Measurements from ENCODE around the gene FBXL17.
A peak's percentile ranks its signal among the peaks of the same experiment; 100 is the strongest.
"Not testable (repeated sequence)": the region's sequence is repeated elsewhere in the genome, so short reads cannot be mapped to it uniquely, and the experiment has no call there.

The FBXL17 gene

DNA sequence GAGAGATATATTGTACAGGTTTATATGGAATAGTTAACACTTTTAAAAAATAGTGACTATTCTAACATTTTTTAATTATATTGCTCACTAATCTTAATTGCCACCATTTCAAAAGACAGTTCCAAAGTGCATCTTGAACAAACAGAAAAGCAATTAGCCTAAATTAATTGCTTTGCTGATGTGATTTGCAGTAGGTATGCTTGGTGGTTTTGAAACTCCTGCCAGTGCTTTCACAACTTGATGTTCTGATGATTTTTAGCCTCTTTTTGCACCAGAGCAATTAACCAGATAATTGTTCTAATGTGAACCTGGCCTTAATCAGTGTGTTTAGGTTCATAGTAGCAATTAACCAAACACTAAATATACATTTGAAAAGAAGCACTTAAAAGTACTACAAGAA lies 207.6 kb downstream of the FBXL17 start:
- FAIRE-seq = no peak
- no peak for DNase-seq (ENCODE audit: insufficient read length, low spot score)

DNA sequence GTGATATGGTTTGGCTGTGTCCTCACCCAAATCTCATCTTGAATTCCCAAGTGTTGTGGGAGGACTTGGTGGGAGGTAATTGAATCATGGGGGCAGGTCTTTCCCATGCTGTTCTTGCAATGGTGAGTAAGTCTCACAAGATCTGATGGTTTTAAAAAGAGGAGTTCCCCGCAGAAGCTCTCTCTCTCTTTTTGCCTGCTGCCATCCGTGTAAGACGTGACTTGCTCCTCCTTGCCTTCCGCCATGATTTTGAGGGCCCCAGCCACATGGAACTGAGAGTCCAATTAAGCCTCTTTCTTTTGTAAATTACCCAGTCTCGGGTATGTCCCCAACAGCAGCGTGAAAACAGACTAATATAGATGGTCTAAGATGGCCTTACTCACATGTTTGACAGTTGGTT lies 210.1 kb downstream of the FBXL17 start:
- no peak for FAIRE-seq
- DNase-seq (ENCODE audit: insufficient read length, low spot score) = no peak

DNA sequence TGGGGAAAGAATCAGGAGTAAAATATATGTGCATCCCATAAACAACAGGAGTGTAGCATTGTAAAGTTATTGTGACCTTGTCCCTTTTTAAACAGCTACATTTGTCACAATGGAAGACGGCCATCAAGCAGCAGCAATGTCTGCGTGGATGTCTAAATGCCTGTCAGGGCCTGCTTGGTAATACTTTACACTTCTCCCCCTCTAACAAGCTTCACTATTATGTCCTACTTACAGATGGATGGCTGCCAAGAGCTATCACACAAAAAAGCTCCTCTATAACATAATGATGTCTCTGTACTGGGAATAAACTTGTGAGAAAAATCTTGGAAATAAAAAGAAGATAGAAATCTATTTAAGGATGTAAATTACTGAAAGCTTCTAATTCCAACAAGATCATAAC lies 213.0 kb downstream of the FBXL17 start:
- FAIRE-seq (no peak), DNase-seq (ENCODE audit: insufficient read length, low spot score) (no peak)

DNA sequence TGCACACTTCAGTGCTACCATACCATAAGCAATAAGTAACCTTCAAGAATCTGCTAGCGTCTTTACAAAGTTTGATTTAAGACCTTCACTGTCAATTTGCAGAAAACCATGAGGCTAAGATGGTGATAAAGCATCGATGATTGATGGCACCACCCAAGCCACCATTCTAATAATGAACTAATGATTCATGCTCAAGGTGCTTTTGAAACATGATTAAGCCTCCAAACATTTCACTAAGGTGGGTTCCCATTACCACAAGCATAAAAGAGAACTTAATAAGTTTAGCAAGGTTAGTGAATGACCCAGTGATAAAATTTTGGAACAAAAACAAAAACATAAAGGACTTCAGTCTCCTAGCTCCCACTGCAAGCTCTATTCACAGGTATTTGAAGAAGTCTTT lies 214.7 kb downstream of the FBXL17 start:
- no peak for DNase-seq (ENCODE audit: insufficient read length, low spot score)
- FAIRE-seq = no peak

DNA sequence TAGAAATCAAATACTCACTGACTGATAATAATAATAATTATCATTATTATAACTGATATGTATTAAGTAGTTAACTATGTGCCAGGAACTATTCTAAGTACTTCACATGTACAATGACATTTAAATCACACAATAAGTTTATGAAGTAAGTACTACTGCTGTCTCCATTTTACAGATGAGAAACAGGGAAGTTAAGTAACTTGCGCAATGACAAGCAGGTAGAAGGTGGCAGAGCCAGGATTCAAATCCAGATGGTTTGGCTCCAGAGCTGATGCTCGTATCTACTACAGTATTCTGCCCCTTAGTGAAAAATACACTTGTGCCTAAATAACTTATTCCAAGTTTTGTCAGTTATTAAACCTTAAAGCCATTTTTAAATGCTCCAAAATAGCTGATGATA lies 217.3 kb downstream of the FBXL17 start:
- DNase-seq (ENCODE audit: insufficient read length, low spot score) (no peak), FAIRE-seq (no peak)

DNA sequence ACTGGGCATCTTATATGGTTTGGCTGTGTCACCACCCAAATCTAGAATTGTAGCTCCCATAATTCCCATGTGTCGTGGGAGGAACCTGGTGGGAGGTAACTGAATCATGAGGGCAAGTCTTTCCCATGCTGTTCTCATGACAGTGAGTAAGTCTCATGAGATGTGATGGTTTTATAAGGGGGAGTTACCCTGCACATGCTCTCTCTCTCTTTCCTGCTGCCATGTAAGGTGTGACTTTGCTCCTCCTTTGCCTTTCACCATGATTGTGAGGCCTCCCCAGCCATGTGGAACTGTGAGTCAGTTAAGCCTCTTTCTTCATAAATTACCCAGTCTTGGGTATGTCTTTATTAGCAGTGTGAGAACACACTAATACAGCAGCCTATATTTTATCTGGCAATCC lies 229.0 kb downstream of the FBXL17 start:
- DNase-seq (ENCODE audit: insufficient read length, low spot score); FAIRE-seq: not testable (repeated sequence)

DNA sequence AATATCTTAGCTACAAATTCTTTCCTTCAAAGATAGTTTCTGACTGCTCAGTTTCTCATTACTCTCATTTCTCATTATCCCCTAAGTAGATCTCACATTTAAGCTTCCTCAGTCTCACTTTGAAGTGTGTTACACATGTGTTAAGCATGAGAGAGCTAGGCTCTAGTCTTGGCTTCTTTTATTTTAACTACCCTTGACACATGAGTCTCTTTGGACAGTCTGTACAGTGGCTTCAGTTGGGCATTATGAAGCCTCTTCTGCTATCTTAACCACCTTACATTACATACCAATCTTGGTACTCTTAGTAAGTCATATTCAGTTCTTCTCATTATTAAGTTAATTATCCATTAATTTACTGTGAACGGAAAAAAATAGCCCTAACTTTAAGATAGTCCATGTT lies 232.5 kb downstream of the FBXL17 start:
- no peak for FAIRE-seq

DNA sequence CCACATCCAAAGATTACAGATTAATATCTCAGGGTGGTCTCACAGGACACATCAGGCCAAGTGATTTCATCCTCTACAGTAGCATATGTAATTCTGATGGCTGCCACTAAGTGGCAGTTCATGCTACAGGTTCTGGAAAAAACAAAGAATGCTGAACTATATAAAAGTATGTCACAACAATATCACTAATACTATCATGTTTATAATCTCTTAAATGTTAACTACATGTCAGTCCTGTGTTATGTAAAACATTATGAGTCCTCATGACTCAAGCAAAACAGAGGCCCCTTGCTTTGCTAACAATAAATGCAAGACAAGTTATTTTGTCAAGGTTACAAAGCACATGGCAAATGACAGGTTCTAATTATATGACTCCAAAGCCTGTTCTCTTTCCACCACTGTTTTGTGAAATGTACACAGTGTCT lies 233.2 kb downstream of the FBXL17 start:
- DNase-seq (ENCODE audit: insufficient read length, low spot score) (peak; percentile 5), FAIRE-seq (no peak)

More for the DNA sequence above, 232.5 kb downstream of the FBXL17 start:
- DNase-seq (ENCODE audit: insufficient read length, low spot score) = no peak

DNA sequence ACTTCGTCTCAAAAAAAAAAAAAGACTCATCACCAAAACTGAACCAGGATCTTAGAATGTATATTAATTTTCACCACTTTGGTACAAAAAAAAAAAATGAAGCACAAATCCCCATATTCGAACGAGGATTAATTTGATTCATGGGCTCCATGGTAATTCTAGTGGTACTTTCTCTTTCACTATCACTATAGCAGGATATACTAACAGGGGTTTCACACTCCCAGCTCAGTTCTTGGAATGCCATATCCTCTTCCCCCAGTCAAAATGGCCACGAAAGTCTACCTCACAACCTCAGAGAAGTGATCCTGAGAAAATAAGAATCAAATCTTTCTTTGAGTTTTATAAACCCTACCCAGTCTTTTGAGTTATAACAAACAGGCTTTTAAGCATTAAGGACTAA lies 235.7 kb downstream of the FBXL17 start:
- FAIRE-seq = no peak
- DNase-seq (ENCODE audit: insufficient read length, low spot score) = no peak

DNA sequence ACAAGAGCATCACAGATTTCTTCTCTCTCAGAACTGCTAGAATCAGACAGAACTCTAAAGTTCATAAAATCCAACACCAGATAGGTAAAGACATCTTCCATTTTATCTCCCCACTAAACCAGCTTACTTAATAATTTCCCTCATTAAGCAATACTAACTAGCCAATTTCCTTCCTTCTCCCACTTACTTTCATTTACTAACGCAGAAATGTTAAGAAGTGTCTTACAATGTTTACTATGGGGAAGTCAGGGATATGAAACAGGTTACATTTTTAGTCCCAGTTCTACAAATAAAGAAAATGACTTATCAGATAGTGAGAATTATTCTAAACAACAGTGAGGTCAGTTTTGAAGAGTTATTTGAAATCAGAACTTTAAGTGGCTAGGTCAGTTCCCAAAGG lies 236.5 kb downstream of the FBXL17 start:
- FAIRE-seq = no peak
- no peak for DNase-seq (ENCODE audit: insufficient read length, low spot score)

DNA sequence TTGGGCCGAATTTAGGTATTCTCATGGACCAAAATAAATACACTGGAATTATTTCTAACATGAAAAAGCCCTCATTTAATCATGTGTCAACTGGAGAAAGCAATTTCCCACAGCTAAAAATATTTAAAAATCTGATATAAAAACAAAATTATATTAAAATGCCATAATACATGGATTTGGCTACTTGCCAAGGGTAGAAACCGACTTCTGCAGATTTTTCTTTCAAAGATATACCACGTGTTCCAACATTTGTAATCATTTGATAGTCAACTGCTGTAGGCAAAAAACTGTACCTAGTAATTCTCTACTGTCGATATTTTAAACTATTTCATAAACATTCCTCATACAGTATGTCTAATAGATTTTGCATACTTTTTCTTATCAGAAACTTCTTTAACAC lies 237.6 kb downstream of the FBXL17 start:
- no peak for DNase-seq (ENCODE audit: insufficient read length, low spot score)
- FAIRE-seq = no peak

DNA sequence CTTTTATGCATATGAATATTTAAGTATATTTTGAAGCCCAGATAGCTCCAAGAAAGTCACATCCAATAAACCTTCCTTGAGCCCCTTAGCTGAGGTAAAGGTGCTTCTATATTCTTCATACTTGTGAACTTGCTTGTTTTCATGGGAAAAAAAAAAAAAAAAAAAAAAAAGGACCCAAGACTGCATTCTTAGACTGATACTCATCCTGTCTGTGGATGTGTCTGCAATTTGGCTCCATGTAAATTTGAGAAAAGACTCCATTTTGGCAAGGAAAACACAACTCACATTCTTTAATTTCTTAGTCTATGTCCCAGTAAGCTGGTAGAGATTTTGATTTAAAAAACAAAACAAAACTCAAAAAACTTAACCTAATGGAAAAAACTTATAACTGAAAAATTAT lies 238.3 kb downstream of the FBXL17 start:
- FAIRE-seq (no peak), DNase-seq (ENCODE audit: insufficient read length, low spot score) (peak; percentile 1)

DNA sequence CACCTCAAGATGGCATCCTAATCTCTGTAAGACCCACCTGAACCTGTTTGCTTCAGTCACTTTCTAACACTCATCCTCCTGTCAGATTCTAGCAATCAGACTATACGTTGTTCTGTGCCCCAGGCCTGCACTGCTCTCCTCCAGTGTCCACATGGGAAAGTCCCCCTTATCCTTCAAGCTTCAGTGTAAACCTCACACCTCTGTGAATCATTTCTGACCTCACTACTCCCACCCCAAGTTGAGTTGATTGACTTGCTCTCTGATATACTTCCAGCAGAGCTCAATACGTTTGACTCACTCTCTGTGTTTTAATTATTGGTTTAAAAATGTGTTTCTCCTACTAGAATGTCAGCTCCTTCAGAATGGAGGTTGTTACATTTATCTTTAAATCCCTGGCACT lies 240.2 kb downstream of the FBXL17 start:
- FAIRE-seq (no peak), DNase-seq (ENCODE audit: insufficient read length, low spot score) (no peak)

DNA sequence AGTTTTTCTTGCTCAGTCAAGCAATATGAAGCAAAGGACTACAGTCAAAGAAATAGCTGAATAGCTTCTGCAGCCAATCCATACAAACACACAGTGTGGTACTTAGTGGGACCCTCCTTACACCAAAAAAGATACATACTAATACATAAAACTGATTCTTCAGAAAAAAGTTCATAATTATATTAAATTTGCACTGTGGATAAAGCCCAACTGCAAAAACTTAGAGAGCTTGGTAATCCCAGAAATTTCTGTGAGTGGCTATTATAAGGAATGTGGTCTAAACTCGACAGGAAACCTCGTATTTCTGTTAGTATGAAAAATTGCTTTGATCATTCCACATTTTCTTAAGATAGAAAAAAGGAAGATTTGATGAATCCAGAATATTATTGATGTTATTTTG lies 245.4 kb downstream of the FBXL17 start:
- no peak for FAIRE-seq
- DNase-seq (ENCODE audit: insufficient read length, low spot score) = no peak

DNA sequence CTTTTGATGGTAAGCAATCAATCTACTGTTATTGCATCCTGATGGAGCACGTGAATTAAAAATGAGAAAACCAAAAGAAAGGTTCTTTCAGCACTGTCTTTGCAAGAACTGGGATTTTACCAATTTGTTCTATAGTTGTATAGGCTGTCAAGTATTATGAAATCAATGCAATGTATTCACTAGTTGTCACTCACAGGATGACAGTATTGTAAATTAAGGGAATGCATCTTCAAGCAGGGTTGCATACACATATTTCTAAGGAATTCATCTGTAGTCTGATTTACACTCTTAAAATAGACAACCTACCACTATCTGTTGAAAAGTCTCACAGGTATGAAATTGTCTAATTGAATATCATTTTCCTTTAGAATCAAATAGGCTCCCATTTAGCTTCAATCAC lies 252.8 kb downstream of the FBXL17 start:
- no peak for FAIRE-seq

DNA sequence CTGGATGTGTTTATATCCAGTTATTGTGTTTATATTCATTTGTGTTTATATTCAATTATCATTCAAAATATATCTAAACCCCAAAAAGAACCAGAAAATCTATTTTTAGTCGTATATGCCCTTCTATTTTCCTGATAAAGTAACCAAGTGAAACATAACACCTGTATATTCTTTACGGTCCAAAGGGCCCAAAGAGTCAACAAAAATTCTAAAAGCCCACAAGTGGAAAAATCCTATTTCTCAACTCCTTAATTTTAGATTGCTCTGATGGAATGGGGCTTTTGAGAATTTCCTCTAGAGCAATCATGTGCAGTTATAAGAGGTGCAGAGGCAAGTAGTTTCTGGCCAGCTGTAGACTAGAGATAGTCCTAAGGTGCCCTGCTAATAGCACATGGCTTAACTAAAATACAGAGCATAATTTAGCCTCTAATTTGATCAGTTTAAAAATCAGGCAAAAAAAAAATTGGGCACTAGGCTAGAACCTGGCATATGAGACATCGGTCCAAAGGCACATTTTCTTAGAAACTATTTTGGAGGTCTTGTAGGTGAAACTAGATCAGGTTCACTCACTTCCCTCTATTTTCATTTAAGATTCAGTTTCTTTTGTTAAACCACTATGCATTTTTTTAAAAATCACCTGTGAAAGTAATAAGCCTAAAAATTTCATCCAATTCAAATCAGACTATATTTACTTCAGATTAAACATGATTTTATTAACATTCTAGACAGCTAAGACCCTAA lies 256.0 kb downstream of the FBXL17 start:
- no peak for FAIRE-seq
- DNase-seq (ENCODE audit: insufficient read length, low spot score) = no peak

More for the DNA sequence above, 252.8 kb downstream of the FBXL17 start:
- DNase-seq (ENCODE audit: insufficient read length, low spot score) = no peak

DNA sequence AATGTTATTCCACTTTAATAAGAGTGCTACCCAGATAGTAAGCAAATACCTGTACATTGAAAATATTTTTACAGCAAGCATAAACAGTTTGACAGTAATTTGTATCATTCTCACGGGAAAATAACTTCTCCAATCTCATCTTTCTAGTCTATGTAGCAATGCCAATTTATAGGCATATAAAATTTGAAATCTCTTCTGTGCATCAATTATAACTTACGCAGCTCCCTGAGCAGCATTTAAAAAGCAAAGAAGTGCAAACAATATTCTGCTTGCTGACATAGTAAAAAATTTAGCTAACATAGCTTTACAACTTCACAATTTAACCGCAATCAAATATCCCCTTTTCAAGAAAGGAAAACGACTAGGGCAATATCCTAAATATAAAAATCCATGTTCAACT lies 257.3 kb downstream of the FBXL17 start:
- DNase-seq (ENCODE audit: insufficient read length, low spot score) (no peak), FAIRE-seq (no peak)

DNA sequence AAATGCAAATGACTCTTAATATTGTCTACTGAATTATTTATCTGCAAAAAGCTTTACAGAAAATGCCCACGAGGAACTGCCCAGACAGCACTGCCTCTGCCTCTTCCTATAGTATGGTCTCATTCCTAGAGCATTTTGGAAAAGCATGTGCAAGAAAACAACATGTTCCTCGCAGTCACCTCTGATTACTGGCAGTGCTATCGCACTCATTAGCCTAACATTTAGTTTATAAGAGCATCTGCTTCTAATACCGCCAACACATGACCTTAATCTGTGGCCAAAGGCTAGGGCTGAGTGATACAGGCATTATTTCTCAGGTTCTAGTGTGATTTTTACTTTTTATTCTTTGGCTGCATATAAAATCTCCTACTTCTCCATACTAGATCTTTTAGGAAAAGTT lies 259.2 kb downstream of the FBXL17 start:
- DNase-seq (ENCODE audit: insufficient read length, low spot score) (no peak), FAIRE-seq (no peak)

DNA sequence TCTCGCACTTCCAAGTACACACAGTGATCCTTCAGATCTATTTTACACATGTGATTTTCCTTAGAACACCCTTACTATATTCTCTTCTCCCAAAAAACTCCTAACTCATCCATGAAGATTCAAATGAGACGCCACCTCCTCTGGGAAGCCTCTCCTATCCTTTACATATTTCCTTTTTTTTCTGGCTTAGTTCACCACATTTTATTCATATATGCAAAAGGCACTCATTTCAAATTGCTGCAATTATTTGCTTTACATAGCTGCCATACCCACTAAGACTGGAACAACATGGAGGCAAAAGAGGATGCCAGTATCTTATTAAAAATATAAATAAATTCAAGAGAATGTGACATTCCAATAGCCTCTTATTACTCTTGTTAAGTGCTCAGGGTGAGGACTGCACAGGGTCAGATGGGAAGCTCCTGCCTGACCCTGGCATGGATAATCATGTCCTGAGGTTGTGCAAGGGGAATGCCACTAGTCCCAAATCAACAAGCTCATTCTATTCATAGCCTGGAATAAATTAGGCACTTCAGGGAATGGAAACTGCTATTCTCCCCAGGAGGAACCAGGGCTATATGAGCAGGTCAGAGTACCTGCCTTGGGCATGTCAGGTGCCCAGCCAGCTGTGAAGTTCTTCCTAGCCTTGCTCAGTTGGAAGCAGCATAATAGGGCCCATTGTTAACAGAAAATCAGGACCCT lies 262.9 kb downstream of the FBXL17 start:
- FAIRE-seq = no peak
- DNase-seq (ENCODE audit: insufficient read length, low spot score) = no peak

DNA sequence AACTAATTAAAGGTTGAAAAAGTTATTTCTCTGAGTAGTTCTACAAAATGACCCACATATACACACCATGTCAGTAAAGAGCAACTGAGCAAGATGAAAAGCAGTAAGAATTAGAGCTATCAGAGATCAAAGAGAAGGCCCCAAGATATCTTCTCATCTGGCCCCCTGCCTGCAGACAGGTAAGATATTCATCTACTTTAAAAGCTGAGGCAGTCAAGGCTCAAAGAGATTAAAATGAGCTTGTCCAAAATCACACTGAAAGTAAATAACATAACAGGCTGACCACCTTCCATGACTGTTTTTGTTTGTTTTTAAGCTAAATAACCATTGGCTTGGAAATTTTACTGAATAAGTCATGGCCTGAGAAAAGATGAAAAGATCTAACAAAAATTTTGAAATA lies 266.2 kb downstream of the FBXL17 start:
- DNase-seq (ENCODE audit: insufficient read length, low spot score) (no peak), FAIRE-seq (no peak)

DNA sequence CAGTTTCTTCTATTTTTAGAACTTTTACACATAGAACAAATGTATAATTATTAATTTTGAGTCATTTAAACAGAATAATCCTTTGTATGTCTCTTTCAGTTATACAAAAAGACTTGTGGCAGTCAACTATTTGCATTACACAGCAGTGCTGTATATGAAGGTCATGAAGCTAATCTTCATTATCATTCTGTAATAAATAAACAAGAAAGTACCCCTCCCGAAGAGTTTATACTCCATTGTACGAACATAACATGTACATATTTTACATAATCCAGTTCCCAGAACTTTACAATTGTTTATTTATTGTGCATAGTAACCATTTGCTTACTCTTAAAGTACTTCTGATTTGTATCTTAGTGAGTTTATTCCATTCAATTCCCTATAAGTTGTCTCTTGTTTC lies 267.9 kb downstream of the FBXL17 start:
- FAIRE-seq (no peak), DNase-seq (ENCODE audit: insufficient read length, low spot score) (no peak)

DNA sequence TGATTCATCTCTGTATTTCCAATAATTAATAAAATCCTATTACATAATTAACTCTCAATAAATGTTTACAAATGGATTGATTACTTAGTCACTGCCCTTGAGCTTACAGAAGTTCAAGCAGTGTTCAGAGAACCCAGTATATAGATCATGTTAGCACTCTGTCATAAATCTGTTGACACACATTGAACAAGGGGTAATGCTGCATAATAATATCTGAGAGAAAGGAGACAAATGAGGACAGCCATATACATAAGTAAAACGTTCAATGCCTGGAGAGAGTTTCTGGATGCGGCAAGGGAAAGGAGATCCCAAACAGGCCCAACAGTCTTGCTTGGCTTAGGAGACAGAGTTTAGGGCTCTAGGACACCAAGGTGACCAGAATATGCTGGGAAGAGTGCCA lies 270.2 kb downstream of the FBXL17 start:
- DNase-seq (ENCODE audit: insufficient read length, low spot score) (no peak), FAIRE-seq (no peak)

All from HTR-8/SVneo (cell line).